UCSD-AML1 (cell line): ENCODE results near the gene FGF6.
"Not testable (repeated sequence)": the region's sequence is repeated elsewhere in the genome, so short reads cannot be mapped to it uniquely, and the experiment has no call there.

ENCODE experiments used
- DNase-seq: peaks from one replicate; lab custom pipeline; 2025; ENCODE audit not compliant: unreplicated experiment; lab: John Stamatoyannopoulos, UW

The FGF6 gene, protein sequence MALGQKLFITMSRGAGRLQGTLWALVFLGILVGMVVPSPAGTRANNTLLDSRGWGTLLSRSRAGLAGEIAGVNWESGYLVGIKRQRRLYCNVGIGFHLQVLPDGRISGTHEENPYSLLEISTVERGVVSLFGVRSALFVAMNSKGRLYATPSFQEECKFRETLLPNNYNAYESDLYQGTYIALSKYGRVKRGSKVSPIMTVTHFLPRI

DNA sequence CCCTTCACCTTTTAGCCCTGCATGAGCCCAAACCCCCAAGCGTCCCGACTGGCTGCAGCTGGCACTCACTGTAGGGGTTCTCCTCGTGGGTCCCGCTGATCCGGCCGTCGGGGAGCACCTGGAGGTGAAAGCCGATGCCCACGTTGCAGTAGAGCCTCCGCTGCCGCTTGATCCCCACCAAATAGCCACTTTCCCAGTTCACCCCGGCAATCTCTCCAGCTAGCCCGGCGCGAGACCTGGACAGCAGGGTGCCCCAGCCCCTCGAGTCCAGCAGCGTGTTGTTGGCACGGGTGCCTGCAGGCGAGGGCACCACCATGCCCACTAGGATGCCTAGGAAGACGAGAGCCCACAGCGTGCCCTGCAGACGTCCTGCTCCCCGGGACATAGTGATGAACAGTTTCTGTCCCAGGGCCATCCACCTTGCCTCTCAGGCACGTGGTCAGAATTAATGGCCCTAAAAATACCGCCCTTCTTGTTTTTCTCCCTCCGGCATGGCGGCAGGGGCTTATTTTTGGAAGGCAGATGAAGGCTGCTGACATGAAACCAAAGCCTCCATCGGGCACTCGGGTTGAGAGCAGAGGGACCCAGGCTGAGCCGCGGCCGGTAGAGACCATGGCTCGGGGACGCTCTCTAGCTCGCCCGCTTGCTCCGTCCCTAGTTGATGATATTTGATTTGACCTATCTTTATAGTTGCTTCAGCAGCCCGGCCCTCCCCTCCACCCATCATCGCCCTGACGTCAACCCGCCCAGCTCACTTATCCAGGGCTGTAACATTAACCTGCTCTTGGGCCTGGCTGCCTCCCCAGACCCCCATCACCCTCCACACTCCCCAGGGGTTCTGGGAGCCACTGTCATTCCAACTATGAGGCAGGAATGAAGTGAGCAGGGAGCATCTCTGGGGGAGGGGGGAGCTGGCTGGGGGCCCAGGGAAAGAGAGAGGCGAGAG is at the start of gene FGF6:
Gene FGF6, minus strand, starts transcription at position 660 of the 946 bp plus-strand sequence. Its CDS starts 245 bp downstream, at position 415.
- DNase-seq: no peak

DNA sequence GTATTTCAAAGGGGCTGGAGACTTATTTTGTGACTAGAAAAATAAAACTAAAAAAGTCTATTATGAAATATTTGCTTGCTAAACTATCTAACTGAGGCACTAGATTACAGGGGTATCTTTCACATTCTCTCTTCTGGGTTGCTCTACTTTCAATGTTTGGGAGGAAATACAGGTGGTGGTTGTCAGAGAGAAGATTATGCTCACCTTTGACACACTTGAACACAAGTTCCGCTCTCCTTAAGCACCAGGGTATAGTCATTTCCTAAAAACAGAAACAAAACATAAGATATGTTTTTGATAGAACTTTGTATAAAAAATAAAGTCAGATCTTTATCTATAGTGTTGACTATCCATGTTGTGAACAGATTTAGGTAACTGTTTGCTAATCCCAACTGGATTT is 45.4 kb upstream of the FGF6 start:
- no peak for DNase-seq

DNA sequence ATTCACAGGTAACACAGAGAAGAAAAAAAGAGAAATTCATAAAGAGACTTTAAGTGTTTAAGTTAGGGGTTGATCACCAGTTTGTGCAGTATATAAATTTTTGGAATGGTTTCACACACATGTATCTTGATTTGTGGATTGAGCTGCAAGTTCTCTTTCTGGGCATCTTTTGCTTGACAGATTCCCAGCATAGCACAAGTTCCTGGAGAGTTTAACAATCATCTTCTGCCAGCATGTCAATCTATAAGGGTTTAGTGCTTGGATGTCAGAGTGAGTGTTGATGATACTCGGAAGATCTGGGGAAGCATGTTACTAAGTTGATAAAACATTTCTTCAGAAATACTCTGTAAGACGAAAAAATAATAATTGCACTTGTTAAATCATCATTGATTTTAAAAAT is 43.9 kb upstream of the FGF6 start:
- DNase-seq: no peak

DNA sequence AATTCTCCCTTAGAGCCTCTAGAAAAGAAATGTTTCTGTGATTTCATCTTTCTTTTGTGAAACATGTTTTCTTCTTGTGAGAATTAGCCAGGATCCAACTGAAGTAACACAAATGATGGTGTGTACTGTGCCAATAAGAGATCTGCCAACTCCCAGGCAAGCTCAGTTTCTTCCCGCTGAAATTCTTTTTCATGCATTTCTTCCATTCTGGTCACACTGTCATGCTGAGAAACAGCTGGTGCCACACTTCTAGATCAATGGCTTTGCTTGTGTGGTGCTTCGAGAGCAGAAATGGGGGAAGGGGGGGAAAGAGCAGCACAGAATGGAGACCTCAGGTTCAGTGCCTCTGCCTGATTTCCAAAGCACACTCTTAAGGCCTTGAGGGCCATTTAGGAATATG is 41.4 kb upstream of the FGF6 start:
- no peak for DNase-seq

DNA sequence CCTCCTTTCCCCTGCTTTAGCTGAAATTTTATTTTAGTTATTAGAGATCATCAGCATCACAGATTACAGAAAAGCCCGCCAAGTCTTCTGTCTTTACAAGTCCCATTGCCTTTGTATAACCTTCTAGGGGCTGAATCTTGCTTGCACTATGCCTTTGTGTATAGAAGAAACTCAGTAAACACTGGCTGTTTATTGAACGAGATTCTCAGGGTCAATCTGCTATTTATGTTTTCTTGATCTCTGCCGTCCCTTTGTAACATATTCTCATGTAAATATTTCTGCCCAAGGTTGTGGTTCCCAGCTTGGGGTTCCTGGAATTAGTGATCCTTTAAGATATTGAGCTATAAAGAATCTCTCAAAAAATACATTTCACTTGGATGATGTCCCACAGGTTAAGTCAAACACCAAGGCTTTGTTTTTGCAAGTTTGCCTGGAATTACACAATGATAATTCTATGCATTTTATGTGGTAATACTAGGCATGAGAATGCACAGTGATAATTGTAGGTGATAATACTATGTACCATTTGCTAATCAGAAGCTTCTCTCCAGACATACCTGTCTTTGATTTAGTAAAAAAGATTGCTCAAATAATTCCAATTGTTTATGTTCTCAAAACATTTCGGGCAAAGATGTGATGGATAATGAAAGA is 40.6 kb upstream of the FGF6 start:
- no peak for DNase-seq

DNA sequence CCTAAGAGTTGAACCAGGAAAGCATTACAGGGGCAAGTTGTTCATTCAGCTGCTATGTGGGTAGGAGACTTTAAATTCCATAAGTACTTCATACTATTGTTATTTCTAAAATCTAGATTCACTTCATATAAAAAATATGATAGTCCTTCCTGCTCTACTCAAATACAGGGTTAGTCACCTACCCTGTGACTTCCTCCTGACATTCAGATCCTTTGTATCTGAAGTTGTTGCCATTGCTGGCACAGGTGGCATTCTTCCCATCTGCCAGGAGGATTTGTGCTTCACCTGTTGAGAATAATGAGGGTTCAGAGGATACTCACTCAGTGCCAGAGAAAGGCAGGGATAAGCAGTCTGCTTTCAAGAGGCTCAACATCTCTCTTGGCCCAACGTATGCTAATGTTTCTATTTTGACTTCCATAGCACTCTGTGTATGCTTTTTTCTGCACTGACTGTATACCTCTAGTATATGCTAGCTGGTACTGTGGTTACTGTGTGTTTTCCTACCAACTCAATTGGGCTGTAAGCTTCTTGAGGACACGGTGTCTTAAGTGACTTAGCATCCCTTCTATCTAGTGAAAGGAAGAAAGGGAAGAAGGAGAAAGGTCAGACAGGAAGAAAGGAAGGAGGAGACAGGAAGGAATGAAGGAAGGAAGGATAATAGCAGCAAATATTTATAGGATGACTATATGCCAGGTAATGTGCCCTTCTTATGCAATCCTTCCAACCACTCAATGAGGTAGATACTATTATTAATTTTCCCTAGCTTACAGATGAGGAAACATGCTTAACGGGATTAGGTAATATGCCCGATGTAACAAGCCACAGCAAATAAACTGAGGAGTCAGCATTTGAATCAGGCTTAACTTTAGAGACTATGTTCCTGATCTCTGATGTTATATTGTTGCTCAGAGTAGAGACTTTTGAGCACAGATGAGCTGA is 38.5 kb upstream of the FGF6 start:
- DNase-seq: no peak

DNA sequence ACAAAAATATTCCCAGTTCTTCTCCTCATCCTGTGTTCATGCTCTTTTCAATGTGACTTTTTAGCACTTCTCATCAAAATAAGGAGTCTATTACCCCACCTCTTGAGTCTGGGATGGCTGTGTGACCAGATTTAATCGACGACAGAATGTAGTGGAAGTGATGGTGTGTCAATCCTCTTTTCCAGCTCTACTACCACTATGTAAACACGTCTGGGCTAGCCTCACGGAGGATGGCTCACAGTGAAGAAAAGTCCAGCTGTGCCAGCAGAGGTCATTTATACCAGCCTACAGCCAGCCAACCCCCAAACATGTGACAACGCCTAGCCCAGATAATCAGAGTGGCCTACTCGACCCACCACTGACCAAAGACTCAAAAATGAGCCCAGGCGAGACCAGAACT is 37.3 kb upstream of the FGF6 start:
- no peak for DNase-seq

DNA sequence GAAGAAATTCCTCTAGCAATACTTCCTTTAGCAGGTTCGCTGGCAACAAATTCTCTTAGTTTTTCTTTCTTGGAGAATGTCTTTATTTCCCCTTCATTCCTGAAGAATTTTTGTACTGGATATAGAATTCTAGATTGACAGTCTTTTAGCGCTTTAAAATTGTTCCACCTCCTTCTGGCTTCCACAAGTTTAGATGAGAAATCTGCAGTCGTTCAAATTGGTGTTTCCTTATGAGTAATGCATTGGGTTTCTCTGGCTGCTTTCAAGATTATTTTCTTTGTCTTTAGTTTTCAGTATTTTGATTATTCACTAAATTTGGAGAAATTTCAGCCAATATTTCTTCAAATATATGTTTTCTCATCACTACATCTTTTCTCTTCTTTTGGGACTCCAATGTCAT is 33.3 kb upstream of the FGF6 start:
- no peak for DNase-seq

DNA sequence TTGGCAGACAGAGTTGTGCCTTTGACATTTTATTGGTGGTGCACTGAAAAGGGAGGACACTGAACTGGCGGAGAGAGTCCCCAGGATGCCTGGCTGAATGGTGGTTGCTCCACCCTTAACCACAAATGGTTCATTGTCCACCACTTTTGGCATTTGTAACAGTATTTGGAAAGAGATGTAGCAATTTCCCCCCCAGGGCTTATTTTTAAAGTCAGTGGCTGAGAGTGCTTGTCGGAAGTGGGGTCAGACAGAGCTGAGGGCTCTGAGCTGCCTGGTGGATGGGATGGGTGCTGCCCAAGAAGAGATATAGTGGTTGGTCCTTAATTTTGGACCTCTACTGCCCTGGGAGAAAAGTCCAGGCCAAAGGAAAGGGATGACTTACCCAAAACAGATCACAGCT is 31.5 kb upstream of the FGF6 start:
- no peak for DNase-seq

DNA sequence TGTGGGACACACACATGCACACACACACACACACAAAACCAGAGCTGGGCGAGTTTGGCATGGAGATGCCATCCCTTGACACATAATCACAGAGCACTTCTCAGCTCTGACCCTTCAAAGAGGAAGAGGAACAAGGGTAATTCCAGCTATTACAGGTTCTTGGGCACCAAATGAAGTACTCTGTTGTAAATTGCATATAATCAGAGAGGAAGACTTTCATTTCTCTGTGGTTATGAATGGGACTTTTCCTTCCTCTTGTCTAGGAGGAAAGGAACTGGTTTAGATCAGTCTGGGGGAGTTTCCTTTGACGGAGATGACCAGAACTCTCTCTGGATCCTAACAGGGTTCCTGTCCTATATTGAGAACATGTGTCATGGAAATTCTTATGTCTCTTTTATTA is 26.4 kb upstream of the FGF6 start:
- DNase-seq: no peak

DNA sequence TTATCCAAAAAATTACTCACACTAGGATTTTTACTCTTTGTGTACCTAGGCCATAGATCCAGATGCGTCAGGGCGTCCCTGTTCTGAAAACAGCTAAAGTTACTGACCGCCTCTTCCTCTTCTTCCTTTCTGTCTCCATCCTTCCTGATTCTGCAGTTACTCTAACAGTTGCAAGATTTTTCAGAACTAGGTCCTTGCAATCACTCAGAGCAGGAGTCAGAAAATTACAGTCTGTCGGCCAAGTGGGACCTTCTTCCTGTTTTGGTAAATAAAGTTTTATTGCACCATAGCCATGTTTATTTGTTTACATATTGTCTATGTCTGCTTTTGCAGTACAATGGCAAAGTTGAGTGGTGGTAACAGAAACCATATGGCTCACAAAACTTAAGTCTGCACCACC is 25.6 kb upstream of the FGF6 start:
- no peak for DNase-seq

DNA sequence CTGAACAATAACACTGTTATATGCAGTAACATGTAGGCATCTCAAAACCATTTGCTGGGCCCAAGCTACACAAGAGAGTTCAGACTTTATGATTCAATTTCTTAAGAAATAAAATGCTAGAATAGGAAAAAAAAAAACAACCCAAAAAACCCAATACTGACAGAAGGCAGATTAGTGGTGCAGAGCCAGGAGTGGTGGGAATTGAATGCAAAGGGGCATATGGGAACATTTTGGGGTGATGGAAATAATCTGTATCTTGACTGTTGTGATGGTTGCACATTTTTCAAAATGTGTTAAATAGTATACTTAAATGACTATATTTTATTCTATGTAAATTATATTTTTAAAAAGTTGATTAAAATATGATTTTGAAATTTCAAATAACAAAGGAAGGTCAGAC is 23.4 kb upstream of the FGF6 start:
- DNase-seq: no peak

DNA sequence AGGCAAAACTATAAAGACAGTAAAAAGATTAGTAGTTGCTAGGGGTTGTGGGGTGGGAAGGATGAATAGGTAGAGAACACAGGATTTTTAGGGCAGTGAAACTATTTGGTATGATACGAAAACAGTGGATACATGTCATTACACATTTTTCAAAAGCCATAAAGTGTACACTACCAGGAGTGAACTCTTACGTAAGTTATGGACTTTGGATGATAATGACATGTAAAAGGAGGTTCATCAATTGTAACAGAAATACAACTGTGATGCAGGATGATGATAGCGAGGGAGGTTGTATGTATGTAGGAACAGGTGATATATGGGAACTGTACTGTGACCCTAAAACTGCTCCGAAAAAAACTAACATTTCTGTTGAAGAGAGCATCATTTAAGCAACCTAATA is 15.1 kb upstream of the FGF6 start:
- DNase-seq: no peak

DNA sequence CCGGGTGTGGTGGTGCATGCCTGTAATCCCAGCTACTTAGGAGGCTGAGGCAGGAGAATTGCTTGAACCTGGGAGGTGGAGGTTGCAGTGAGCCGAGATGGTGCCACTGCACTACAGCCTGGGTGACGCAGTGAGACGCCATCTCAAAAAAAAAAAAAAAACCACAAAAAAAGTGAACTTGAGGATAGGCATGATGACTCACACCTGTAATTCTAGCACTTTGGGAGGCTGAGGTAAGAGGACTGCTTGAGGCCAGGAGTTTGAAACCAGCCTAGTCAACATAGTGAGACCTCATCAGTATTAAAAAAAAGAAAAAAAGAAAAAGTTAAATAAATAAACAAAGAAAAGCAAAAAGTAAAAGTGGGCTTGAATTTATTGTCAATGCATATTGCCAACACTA is 10.2 kb upstream of the FGF6 start:
- not testable (repeated sequence) for DNase-seq

DNA sequence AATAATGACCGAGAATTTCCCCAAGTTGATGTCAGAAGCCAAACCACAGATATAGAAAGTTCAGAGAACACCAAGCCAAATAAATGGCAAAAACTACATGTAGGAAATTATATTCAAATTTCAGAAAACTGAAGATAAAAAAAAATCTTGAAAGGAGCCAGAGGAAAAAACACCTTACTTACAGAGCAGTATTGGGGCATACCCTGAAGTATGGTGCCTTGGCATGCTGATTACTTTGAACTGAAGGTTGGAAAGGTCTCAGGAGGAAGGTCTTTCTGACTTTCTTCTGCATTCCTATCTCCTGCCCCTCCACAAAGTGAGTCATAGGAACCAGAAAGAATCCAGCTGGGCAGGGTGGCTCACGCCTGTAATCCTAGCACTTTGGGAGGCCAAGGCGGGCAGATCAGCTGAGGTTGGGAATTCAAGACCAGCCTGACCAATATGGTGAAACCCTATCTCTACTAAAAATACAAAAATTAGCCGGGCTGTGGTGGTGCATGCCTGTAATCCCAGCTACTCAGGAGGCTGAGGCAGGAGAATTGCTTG is 8.8 kb upstream of the FGF6 start:
- DNase-seq: no peak

DNA sequence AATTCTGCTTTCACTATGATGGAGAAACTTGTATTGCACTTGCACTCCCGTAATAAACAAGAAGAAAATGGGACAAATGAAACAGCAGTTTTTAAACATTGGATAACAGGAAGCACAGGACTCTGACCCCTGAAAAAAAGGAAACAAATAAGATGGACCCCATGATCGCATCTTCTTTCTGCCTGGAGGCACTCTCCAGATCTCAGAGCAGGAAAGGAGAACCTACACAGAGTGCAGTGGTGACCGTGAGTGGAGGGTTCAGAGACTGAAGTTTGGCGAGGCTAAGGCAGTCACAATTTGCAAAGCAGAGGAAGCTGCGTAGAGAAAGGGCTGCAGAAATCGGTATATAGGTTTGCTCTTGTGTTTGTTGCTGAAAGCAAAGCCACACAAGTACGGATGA is 6.1 kb upstream of the FGF6 start:
- no peak for DNase-seq

DNA sequence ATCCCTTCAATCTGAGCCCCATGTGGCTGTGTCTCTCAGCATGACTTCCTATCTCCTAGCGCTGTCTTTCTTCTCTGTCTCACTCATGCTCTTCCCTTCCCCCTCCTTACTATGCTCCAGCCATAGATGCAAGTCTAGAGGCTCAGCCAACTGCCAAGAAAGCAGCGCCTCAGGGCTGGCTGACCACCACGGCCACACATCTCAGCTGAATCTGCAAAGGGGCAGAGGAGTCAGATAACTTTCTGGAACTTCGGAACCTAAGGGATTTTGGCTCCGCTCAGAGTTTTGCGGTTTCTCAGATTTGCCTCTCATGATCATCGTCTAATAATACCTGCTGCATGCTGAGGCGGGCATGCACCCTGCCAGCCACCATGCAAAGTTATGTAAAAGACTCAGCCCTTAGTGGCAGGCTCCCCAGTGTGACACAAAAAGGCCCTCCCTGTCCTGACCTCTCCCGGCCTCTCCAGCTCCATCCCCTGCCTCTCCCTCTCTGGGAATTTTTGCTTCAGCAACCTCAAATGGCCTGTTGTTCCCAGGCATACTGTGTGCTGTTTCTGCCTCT is 5.0 kb upstream of the FGF6 start:
- DNase-seq: no peak

DNA sequence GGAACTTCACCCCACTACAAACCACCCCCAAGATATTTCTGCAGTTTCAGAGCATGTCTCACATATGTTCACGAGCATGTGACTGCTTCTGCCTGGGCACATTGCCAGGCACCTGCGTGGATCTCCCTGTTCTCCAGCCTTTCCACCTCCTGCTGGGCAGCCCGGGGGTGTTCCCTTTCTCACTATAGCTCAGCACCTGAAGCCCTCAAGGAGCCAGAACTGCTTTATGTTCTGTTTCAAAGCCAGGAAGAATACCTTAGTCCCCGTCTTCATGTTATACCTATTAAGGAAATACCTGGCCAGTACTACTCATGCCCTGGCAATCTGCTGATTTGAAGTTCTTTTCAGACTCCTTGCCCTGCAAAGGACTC is 4.2 kb upstream of the FGF6 start:
- DNase-seq: no peak

DNA sequence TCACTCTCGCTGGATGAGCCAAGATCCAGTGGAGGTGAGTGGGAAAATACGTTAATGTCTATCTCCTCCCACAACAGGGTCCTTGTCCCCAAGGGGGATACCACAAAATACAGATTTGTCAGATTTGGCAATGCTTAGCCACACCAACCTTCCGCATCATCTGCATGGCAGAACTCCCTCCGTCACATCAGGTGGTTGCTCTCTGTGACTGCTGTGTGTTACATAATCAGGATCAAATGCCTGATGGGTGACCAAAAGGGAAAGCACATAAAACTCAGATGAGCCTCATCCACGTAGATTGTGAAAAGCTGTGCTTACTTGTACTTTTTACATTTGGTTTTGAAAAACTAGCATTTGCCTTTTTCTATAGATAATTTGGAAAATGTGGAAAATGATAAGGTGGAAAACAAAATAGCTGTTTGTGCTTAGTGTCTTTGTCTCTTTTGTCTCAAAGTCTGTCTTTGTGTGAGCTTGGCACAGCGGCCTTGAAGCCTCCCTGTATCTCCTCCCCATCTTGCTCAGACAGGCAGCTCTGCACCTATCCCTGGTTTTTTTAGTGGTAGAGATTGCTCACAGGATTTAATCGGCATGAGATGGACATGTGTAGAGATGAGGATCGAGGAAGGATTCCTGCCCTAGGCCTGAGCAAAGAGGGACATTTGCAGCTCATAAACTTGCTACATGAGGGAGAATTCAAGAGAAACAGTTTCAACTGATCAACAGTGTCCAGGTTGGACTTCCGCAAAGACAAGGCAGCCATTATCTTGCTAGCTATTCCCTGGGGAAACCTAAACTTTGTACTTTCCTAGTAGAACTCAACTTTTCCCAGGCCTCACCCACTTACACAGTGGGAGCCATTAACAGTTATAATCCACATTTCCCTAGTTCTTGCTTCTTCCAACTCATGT is 3.6 kb upstream of the FGF6 start:
- no peak for DNase-seq
